Measurements from ENCODE around the gene JUND. TPM values are rescaled to one million over a fixed set of nuclear protein-coding genes. Genes with fewer than 3 reads are reported as not detected.
A peak's percentile ranks its signal among the peaks of the same experiment; 100 is the strongest.

Gene JUND
- total RNA-seq, 4 donors from 2014 or later: 193 to 394 (median 316) TPM

DNA sequence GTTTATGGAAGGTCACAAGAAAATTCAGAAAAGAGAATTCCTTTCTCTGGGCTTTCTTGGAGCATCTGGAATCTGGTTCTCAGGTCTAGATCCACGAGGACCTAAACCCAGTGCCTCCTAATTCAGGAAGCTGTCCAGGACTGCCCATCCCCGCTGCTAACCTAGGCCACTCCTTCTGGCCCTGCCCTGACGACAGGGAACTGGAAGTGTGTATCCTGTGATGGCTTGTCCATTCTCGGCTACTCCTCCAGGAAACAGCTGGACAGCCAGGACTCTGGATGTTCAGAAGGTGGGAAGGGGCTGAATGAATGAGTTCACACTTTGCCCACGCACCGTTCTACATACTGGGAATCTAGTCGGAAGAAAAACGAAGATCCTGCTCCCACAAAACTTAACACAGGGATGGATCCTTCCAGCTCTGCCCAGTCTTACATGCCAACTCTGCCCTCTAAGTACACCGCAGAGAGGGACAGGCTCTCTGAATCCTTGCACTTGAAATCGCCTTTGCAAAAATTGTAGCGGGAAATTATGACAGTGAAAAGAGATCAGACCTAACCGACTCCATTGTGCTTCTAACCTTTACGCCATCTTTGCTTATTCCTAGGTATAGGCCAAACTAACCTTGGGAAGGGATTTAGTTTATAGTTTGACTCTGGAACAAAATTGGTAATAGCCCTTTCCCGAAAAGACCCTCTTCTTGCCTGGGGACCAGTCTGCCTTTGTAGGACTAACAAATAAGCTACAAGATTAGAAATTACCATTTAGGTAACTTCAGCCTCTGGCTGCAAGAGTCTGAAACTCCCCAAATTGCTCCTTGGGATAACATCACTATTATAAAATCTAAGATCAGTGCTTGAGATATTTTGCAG lies 39.7 kb upstream of the JUND start:
- whole genome bisulfite sequencing, 2 donors: 75 to 79% methylated on average over 13 to 14 of the region's 14 CpGs
- Histone ChIP-seq H3K36me3 (no peaks in the 10 kb centered on the region), H3K27me3 (no peaks in the 10 kb centered on the region), H3K27ac (peak overlapping the region in 2 of 3 donors; percentile 17 to 37), H3K9me3 (no peaks in the 10 kb centered on the region), H3K4me3 (replicated peaks in 1 of 3) (no peak overlapping the region), H3K4me1 (peaks cover 21 to 49% of the 10 kb centered on the region in 2 donors)
- intact Hi-C loops (cut with DNase I): no loop called here
- TF ChIP-seq POLR2A (IDR thresholded peaks at IDR 0.05) (no peak), CTCF (IDR thresholded peaks at IDR 0.05) (no peak)
- peak in 1 of 2 donors; percentile 17 for DNase-seq

DNA sequence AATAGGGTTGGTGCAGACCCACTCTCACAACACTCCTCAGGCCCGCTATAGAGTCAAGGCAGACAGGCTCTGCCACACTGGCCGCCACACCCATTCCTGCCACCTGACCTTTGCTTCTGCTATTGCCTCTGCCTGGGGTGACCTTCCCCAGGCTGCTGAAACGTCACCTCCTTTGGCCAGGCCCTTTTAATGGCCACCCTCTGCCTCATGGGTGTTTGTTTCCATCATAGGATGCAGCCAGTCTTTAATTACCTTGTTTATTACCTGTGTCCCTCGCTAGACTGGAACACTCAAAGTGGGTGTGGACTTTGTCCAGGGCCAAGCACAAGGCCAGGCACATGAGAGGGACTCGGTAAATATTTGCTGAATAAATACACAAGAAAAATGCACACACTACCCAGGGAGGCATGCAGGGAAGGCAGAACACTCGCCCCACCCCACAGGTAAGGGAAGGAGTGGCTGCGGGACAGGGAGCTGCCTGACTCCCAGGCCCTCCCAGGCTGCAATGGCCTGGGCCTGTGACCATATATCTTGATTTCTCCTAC lies 38.2 kb upstream of the JUND start:
- Histone ChIP-seq H3K36me3 (no peaks in the 10 kb centered on the region), H3K27me3 (no peaks in the 10 kb centered on the region), H3K4me1 (peaks cover 21 to 51% of the 10 kb centered on the region in 2 donors), H3K27ac (peak overlapping the region in 1 of 3 donors; percentile 37), H3K4me3 (replicated peaks in 1 of 3) (no peak overlapping the region), H3K9me3 (no peaks in the 10 kb centered on the region)
- TF ChIP-seq CTCF (IDR thresholded peaks at IDR 0.05): no peak
- TF ChIP-seq POLR2A (IDR thresholded peaks at IDR 0.05): no peak
- no peak for DNase-seq
- intact Hi-C loops (cut with DNase I): no loop called here
- WGBS, 2 donors: 87 to 90% methylated on average over 7 of the region's 7 CpGs

DNA sequence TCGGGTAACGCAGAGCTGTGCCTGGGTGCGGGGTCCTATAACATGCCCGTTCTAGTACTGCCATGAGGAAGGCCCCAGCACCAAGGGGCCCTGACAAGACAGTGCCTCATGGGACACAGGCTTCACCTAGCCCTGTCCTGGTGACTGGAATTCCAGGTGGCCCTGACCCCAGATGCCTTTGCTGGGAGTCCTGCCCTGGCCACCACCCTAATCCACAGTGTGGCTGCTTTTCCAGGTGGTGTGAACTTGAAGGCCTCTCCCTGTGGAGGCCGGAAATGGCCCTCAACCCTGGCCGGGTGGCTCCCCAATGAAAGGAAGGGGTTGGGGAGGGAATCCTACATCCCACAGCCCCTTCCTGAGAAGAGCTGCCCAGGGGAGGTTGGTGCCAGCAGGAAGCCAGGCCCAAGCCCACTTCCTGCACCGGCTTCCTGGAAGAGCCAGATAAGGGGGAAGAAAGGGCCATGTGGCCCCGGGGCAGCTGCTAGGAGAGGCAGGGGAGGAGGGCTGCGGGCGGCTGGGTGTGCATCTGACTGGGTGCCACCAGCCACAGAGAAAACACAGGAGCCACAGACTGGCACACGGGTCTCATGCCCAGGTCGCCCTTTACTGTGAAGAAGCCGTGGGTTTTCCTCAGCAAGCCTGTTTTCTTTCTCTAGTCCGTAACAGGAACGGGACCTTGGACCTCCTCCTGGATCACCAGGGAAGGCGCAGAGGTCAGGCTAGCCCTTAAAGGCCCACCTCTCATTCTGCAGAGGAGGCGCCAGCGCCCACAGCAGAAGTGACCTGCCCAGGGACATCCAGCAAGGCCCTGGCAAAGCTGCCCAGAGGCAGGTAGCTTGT lies 36.8 kb upstream of the JUND start:
- no peaks in the 10 kb centered on the region for H3K27me3 ChIP-seq
- H3K4me1 ChIP-seq: peaks cover 17 to 47% of the 10 kb centered on the region in 2 donors
- peak in 1 of 2 donors; percentile 25 for DNase-seq
- intact Hi-C loops (cut with DNase I): no loop called here
- TF ChIP-seq POLR2A (IDR thresholded peaks at IDR 0.05): no peak
- no peak for TF ChIP-seq CTCF (IDR thresholded peaks at IDR 0.05)
- peak overlapping the region; percentile 38 to 70 (median 44) for H3K27ac ChIP-seq
- no peaks in the 10 kb centered on the region for H3K9me3 ChIP-seq
- no peaks in the 10 kb centered on the region for H3K36me3 ChIP-seq
- no peak overlapping the region for H3K4me3 ChIP-seq (replicated peaks in 1 of 3)
- WGBS, 2 donors: 69 to 74% methylated on average over 10 to 14 of the region's 18 CpGs

DNA sequence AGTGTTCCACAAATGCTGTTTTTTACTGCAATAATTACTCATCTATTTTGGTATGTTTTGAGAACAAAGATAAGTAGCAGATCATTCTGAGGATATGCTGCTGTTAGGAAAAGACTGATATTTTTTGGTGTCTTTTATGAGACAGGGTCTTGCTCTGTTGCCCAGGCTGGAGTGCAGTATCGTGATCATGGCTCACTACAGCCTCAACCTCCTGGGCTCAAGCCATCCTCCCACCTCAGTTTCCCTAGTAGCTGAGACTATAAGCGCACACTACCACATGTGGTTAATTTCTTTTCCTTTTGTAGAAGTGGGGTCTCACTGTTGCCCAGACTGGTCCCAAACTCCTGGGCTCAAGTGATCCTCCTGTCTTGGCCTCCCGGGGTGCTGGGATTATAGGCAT lies 32.0 kb upstream of the JUND start:
- no peak overlapping the region for H3K4me3 ChIP-seq (replicated peaks in 1 of 3)
- H3K9me3 ChIP-seq: no peaks in the 10 kb centered on the region
- TF ChIP-seq CTCF (IDR thresholded peaks at IDR 0.05) (no peak), POLR2A (IDR thresholded peaks at IDR 0.05) (no peak)
- H3K4me1 ChIP-seq: peaks cover 5 to 17% of the 10 kb centered on the region in 2 donors
- intact Hi-C loops (cut with DNase I): no loop called here
- DNase-seq: no peak
- H3K27me3 ChIP-seq: no peaks in the 10 kb centered on the region
- peaks cover 7 to 10% of the 10 kb centered on the region in 2 donors for H3K36me3 ChIP-seq
- peak overlapping the region in 1 of 3 donors; percentile 39 for H3K27ac ChIP-seq
- WGBS, 2 donors: 83 to 92% methylated on average over 3 of the region's 3 CpGs
